Activated CD4-positive, alpha-beta memory T cell treated with anti-CD3 and anti-CD28 coated beads for 36 hours (primary cell): Measurements from ENCODE around the gene FRMD8. TPM values are rescaled to one million over a fixed set of nuclear protein-coding genes. Genes with fewer than 3 reads are reported as not detected.
A peak's percentile ranks its signal among the peaks of the same experiment; 100 is the strongest.

Experiments
- CTCF ChIA-PET: fragments of 350-600 bp; sonication (Branson Sonifier 250); formaldehyde crosslinking; loops from one replicate; lab custom pipeline; 2021; ENCODE audit warnings: antibody characterized with exemption, inconsistent platforms; lab: Charles Lee
- POLR2A ChIA-PET: fragments of 350-600 bp; sonication (Branson Sonifier 250); formaldehyde crosslinking; loops from one replicate; lab custom pipeline; 2021; ENCODE audit warnings: antibody characterized with exemption; lab: Charles Lee
- DNase-seq: peaks from one replicate; pipeline ENCODE4 v3.0.0-alpha.2; 2020
- H3K27ac Mint-ChIP-seq: one replicate; pipeline ENCODE4 v1.8.0; 2021; ENCODE audit warnings: mixed read lengths
- H3K27me3 Mint-ChIP-seq: one replicate; pipeline ENCODE4 v1.8.0; 2021; ENCODE audit warnings: mixed read lengths
- H3K36me3 Mint-ChIP-seq: one replicate; pipeline ENCODE4 v1.8.0; 2021; ENCODE audit warnings: mixed read lengths
- H3K4me1 Mint-ChIP-seq: one replicate; pipeline ENCODE4 v1.8.0; 2021; ENCODE audit warnings: low read depth, mixed read lengths
- H3K4me3 Mint-ChIP-seq: one replicate; pipeline ENCODE4 v1.8.0; 2021; ENCODE audit warnings: mild to moderate bottlenecking, mixed read lengths
- H3K9me3 Mint-ChIP-seq: one replicate; pipeline ENCODE4 v1.8.0; 2021; ENCODE audit warnings: mixed read lengths
- intact Hi-C: fragments of 100-400 bp; cut with micrococcal nuclease; formaldehyde crosslinking; loops from one replicate; pipeline ENCODE4 v1.15.1; 2023
- total RNA-seq, 2 experiments: library from RNA; stranded (reverse); gene quantifications; one replicate each; pipeline ENCODE4 v1.2.3, GENCODE V29; 2021

FRMD8 gene
- total RNA-seq, 2 experiments from 2014 or later, result 34.7 to 37.9 TPM

- Mint-ChIP-seq H3K36me3 (peaks cover 22% of the 10 kb centered on the region), H3K4me1 (peaks cover 37% of the 10 kb centered on the region), H3K27me3 (no peaks in the 10 kb centered on the region), H3K4me3 (peak overlapping the region; percentile 97), H3K27ac (peak overlapping the region; percentile 100), H3K9me3 (no peaks in the 10 kb centered on the region)
- intact Hi-C loops, result loop anchor here (1.0 to 2.0 kb wide), 4 partner anchors 16 to 93 kb away; no protein-coding TSS in a partner anchor
- DNase-seq, result peak; percentile 57
- ChIA-PET CTCF (interaction anchor here (0.8 to 11.8 kb wide), 32 partner anchors 9 to 177 kb away, joined by 3 to 257 read pairs (median 6); partner anchors contain the start of genes EHBP1L1, FRMD8, MALAT1 and SLC25A45), POLR2A (interaction anchor here (0.6 to 17.4 kb wide), 10 partner anchors 10 to 149 kb away, joined by 3 to 4089 read pairs (median 6); partner anchors contain the start of genes FRMD8 and MALAT1)
These were observed 30.6 kb downstream of the FRMD8 start for GRCh38 chr11:65416841-65417701.

DNA sequence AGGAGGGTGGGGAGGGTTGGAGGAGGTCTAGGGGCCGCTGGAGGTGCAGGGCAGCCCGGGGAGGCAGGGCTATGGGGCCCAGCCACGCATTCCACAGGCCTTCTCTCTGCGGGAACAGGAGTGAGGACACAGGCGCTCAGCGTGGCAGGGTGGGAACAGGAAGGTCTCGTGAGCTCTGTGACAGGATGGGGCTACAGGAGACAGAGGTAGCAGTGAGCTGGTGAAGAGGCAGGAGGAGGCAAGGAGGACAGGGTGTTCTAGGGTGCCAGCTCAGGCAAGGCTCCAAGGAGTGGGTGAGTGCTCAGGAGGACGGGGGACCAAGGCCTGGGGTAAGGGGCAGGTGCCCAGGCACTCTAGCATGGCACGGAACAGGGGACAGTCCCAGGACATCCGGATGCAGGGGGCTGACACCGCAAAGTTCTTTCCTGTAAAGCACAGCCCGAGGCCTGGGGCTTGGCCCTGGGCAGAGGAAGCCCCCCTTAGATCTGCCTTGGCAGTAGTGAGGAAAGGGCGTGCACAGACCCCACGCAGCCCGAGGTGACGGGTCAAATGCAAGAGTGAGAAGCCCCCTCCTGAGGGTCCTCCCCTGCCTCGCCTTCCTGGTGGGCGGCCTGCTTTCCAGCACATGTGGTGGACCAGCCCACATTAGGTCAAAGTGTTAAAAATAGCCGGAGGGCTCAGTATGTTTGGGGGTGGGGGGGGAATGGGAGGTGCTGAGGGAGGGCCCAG is 31.4 kb downstream of the FRMD8 start:
- DNase-seq, result peak; percentile 70
- peaks cover 42% of the 10 kb centered on the region for H3K4me1 Mint-ChIP-seq
- peak overlapping the region; percentile 97 for H3K4me3 Mint-ChIP-seq
- H3K27me3 Mint-ChIP-seq, result peaks cover 6% of the 10 kb centered on the region
- H3K36me3 Mint-ChIP-seq, result peaks cover 27% of the 10 kb centered on the region
- ChIA-PET CTCF (interaction anchor here (1.0 to 11.8 kb wide), 14 partner anchors 10 to 170 kb away, joined by 3 to 257 read pairs (median 18); partner anchors contain the start of genes FRMD8, MALAT1 and SLC25A45), POLR2A (interaction anchor here (1.4 to 17.4 kb wide), 9 partner anchors 9 to 159 kb away, joined by 3 to 4089 read pairs (median 10); partner anchors contain the start of genes EHBP1L1, FRMD8, MALAT1 and SCYL1)
- H3K27ac Mint-ChIP-seq, result peak overlapping the region; percentile 100
- intact Hi-C loops, result loop anchor here (1.0 to 2.0 kb wide), 4 partner anchors 8 to 54 kb away; partner anchors contain the start of gene SLC25A45
- H3K9me3 Mint-ChIP-seq, result peaks cover 4% of the 10 kb centered on the region

DNA sequence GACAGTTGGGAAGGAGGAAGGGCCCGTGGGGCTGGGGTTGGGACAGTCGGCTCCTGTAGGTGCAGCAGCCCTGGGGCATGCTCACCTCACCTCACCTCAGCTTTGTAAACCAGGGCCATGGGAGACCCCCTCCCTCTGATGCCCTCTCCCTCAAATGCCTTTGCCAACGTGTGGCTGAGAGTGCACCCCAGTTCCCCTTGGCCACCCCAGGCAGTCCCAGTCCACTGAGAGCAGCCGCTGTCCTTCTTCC is 31.9 kb downstream of the FRMD8 start:
- POLR2A ChIA-PET, result interaction anchor here (0.9 to 17.4 kb wide), 11 partner anchors 9 to 197 kb away, joined by 3 to 4089 read pairs (median 10); partner anchors contain the start of genes EHBP1L1, MALAT1, PCNX3 and POLA2
- Mint-ChIP-seq H3K27ac (peak overlapping the region; percentile 100), H3K9me3 (peaks cover 5% of the 10 kb centered on the region), H3K4me1 (peaks cover 44% of the 10 kb centered on the region), H3K27me3 (peaks cover 8% of the 10 kb centered on the region), H3K4me3 (peak overlapping the region; percentile 97), H3K36me3 (peaks cover 30% of the 10 kb centered on the region)
- intact Hi-C loops, result loop anchor here (1.0 kb wide), 3 partner anchors 8 to 54 kb away; partner anchors contain the start of gene SLC25A45
- DNase-seq, result no peak
- CTCF ChIA-PET, result interaction anchor here (1.3 to 11.8 kb wide), 7 partner anchors 12 to 90 kb away, joined by 3 to 257 read pairs (median 32); partner anchors contain the start of genes MALAT1 and SLC25A45

GRCh38 chr11:65418681-65419459 is 32.4 kb downstream of the FRMD8 start:
- intact Hi-C loops, result loop anchor here (1.0 kb wide), 3 partner anchors 7 to 53 kb away; partner anchors contain the start of gene SLC25A45
- POLR2A ChIA-PET, result interaction anchor here (0.6 to 17.4 kb wide), 20 partner anchors 8 to 196 kb away, joined by 3 to 4089 read pairs (median 4); partner anchors contain the start of genes EHBP1L1, MALAT1, PCNX3 and POLA2
- Mint-ChIP-seq H3K9me3 (peaks cover 8% of the 10 kb centered on the region), H3K4me1 (peaks cover 47% of the 10 kb centered on the region), H3K4me3 (peak overlapping the region; percentile 97), H3K27ac (peak overlapping the region; percentile 100), H3K36me3 (peaks cover 35% of the 10 kb centered on the region), H3K27me3 (peaks cover 12% of the 10 kb centered on the region)
- CTCF ChIA-PET, result interaction anchor here (1.1 to 11.8 kb wide), 7 partner anchors 37 to 169 kb away, joined by 3 to 257 read pairs (median 16); partner anchors contain the start of genes MALAT1 and SLC25A45
- peak; percentile 97 for DNase-seq

- H3K4me1 Mint-ChIP-seq, result peaks cover 49% of the 10 kb centered on the region
- intact Hi-C loops, result no loop called here
- ChIA-PET CTCF (interaction anchor here (1.1 to 11.8 kb wide), 6 partner anchors 38 to 168 kb away, joined by 3 to 257 read pairs (median 22); partner anchors contain the start of genes MALAT1 and SLC25A45), POLR2A (interaction anchor here (0.9 to 17.4 kb wide), 17 partner anchors 8 to 196 kb away, joined by 3 to 4089 read pairs (median 6); partner anchors contain the start of genes EHBP1L1, MALAT1, PCNX3 and POLA2)
- no peak for DNase-seq
- H3K27ac Mint-ChIP-seq, result peak overlapping the region; percentile 100
- peak overlapping the region; percentile 97 for H3K4me3 Mint-ChIP-seq
- H3K27me3 Mint-ChIP-seq, result peaks cover 16% of the 10 kb centered on the region
- peaks cover 11% of the 10 kb centered on the region for H3K9me3 Mint-ChIP-seq
- H3K36me3 Mint-ChIP-seq, result peaks cover 40% of the 10 kb centered on the region
These were observed 33.0 kb downstream of the FRMD8 start for GRCh38 chr11:65419460-65419771.

DNA sequence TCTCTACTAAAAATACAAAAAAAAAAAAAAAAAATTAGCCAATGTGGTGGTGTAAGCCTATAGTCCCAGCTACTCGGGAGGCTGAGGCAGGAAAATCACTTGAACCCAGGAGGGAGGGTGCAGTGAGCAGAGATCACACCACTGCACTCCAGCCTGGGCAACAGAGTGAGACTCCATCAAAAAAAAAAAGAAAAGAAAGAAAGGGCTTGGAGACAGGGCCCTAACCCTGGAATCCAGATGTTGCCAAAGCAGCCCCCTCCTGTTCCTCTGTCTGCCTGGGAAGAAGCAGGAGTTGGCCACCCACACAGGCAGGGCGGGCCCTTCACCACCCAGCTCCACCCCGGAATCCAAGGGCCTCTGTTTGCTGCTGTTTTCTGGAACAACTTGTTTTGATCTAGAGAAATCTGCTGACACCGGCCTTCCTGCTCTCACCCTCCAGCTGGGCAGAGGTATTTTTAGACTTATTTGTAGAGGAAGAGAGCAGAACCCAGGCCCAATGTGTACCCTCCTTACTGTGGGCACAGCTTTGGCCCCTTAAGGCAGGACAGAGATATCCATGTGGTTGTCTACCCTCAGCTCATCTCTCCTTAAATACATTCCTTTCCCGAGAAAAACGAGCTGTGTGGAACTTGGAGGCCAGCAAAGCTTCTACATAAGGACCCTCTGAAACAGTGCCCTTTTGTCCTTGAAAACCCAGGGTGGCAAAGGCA is 33.5 kb downstream of the FRMD8 start:
- peak; percentile 87 for DNase-seq
- H3K4me1 Mint-ChIP-seq, result peaks cover 52% of the 10 kb centered on the region
- POLR2A ChIA-PET, result interaction anchor here (0.6 to 17.4 kb wide), 19 partner anchors 7 to 1231 kb away, joined by 3 to 4089 read pairs (median 5); partner anchors contain the start of genes EHBP1L1, FRMD8, MALAT1 and PCNX3
- peak overlapping the region; percentile 97 for H3K4me3 Mint-ChIP-seq
- intact Hi-C loops, result loop anchor here (1.0 to 2.0 kb wide), 2 partner anchors 9 to 155 kb away; no protein-coding TSS in a partner anchor
- peak overlapping the region; percentile 100 for H3K27ac Mint-ChIP-seq
- H3K36me3 Mint-ChIP-seq, result peaks cover 45% of the 10 kb centered on the region
- H3K27me3 Mint-ChIP-seq, result peaks cover 19% of the 10 kb centered on the region
- CTCF ChIA-PET, result interaction anchor here (0.9 to 11.8 kb wide), 7 partner anchors 11 to 168 kb away, joined by 3 to 257 read pairs (median 16); partner anchors contain the start of genes MALAT1 and SLC25A45
- peaks cover 14% of the 10 kb centered on the region for H3K9me3 Mint-ChIP-seq

DNA sequence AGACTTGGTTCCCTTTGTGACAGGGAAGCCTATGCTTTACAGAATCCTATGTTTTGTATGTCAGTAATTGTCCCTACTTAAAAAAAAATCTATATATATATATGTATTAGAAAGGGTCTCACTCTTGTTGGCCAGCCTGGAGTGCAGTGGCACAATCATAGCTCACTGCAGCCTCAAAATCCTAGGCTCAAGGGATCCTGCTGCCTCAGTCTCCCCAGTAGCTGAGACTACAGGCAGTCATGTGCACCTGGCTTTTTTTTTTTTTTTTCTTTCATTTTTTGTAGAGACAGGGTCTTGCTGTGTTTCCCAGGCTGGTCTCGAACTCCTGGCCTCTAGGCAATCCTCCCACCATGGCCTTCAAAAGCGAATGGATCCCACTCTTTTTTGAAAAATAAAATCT is 34.1 kb downstream of the FRMD8 start:
- Mint-ChIP-seq H3K4me3 (peak overlapping the region; percentile 97), H3K27me3 (peaks cover 22% of the 10 kb centered on the region), H3K36me3 (peaks cover 51% of the 10 kb centered on the region), H3K9me3 (peaks cover 14% of the 10 kb centered on the region), H3K4me1 (peaks cover 52% of the 10 kb centered on the region), H3K27ac (peak overlapping the region; percentile 100)
- DNase-seq, result peak; percentile 20
- POLR2A ChIA-PET, result interaction anchor here (0.6 to 17.4 kb wide), 18 partner anchors 7 to 1232 kb away, joined by 3 to 4089 read pairs (median 5); partner anchors contain the start of genes FRMD8, MALAT1 and PCNX3
- CTCF ChIA-PET, result interaction anchor here (0.9 to 11.8 kb wide), 4 partner anchors 10 to 88 kb away, joined by 4 to 257 read pairs (median 24); partner anchors contain the start of gene MALAT1
- intact Hi-C loops, result loop anchor here (1.0 to 2.0 kb wide), 2 partner anchors 9 to 154 kb away; no protein-coding TSS in a partner anchor

DNA sequence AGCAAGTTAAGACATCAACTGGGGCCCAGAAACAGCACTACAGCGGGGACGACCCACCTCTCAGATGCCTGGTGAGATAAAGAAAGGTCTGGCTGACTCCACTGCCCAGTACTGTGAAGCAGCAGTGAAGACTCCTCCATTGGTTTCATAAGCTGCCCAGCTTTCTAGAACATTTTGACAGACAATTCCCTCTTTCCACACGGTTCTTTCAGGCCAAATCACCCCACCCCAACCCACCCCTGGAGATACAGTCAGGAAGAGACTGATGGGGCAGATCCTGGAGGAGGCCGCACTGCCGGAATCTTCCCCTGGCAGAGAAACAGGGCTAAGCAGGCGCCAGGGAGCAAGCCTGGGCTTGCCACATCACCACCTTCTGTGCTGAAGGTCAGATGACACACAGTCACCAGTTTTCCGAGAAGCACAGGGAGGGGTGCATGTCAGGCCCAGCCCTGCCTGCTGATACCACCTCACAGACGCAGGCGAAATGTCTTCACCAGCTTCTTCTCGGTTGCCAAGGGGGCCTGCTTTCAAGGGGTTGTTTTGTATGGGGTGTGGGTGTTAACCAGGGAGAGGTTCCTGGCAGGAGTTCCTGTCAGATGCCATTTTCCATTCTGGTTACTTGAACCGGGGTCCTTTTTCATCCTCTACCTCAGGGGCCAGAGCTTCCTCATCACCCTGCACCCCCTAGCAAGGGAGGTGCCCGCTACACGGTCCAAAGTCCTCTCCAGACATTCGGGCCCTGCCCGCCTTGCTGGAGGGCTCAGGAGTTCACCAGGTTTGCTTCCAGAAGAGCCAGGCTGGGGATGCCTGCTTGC is 34.7 kb downstream of the FRMD8 start:
- Mint-ChIP-seq H3K4me1 (peaks cover 48% of the 10 kb centered on the region), H3K36me3 (peaks cover 58% of the 10 kb centered on the region), H3K27me3 (peaks cover 22% of the 10 kb centered on the region), H3K9me3 (peaks cover 14% of the 10 kb centered on the region), H3K27ac (peak overlapping the region; percentile 100), H3K4me3 (peak overlapping the region; percentile 97)
- ChIA-PET CTCF (interaction anchor here (3.4 to 11.8 kb wide), 3 partner anchors 78 to 88 kb away, joined by 16 to 257 read pairs (median 32); partner anchors contain the start of gene MALAT1), POLR2A (interaction anchor here (0.6 to 17.4 kb wide), 18 partner anchors 6 to 556 kb away, joined by 3 to 4089 read pairs (median 6); partner anchors contain the start of genes FRMD8, MALAT1, PCNX3 and SCYL1)
- peak; percentile 95 for DNase-seq
- intact Hi-C loops, result loop anchor here (1.0 to 2.0 kb wide), 3 partner anchors 8 to 154 kb away; no protein-coding TSS in a partner anchor
